ENCODE measurements around the gene NR2C2. TPM values are rescaled to one million over a fixed set of nuclear protein-coding genes. Genes with fewer than 3 reads are reported as not detected.

Gene NR2C2
- total and polyA plus RNA-seq, 10 of the 15 experiments (the other 5 are each of a cell fraction or from before 2014, with no cell fraction given) = 2.7 to 30.3 (median 18.3) TPM

DNA sequence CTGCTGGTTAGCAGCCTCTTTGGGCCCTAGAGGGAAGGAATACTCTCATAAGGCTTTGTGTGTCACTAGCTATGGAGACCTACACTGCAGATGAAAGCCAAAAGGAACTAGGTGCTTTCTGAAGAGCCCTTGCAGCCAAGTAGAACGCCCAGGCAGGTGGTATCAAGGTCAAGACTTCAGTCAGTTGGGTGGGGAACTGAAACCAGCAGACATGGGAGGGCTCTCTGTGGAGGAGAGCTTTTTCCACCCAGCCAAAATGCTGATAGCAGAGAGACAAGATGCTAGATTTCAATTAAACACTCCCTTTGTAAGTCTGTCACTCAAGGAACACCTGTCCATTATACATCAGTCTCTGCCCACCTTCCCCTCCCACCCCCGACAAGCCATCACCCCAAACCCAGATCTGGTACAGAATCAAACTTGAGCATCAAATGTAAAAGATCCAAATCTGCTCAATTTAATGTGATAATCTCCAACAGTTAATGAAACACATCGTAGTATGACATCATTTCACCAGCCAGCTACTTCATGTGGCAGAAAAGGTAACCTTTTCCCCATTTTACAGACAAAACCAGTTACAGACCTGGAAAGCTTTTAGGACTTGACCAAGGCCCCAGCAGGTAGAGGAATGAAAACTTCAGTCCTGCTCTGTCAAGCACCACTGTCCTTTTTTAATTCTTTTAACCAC, 103.2 kb downstream of the NR2C2 start (continued):
- TF ChIP-seq ZBTB40 (IDR thresholded peaks at IDR 0.05; ENCODE audit: borderline replicate concordance) (no peak), ATF7 (IDR thresholded peaks at IDR 0.05; ENCODE audit: low read depth) (peak; percentile 79), CBX3 (IDR thresholded peaks at IDR 0.05; ENCODE audit: borderline replicate concordance, low read depth) (no peak), NFYA (IDR thresholded peaks at IDR 0.05; ENCODE audit: borderline replicate concordance, low read depth, low read length) (no peak), MTA2 (IDR thresholded peaks at IDR 0.05; ENCODE audit: low read depth) (peak; percentile 71), RUNX3 (IDR thresholded peaks at IDR 0.05; ENCODE audit: low read length) (peak; percentile 62), RCOR1 (conservative IDR thresholded peaks at IDR 0.05; ENCODE audit: low read depth, low read length) (no peak), REST (IDR thresholded peaks at IDR 0.05; ENCODE audit: low read depth, low read length) (no peak), TAF1 (IDR thresholded peaks at IDR 0.05; ENCODE audit: borderline replicate concordance, low read depth, low read length) (no peak), EZH2 (IDR thresholded peaks at IDR 0.05; ENCODE audit: borderline replicate concordance, control insufficient read depth, low read depth, low read length) (no peak), ETV6 (conservative IDR thresholded peaks at IDR 0.05 in 1 of 2, IDR thresholded peaks at IDR 0.05 in 1 of 2; ENCODE audit: borderline replicate concordance in 1 of 2, low read depth in 1 of 2) (0 out of 4 replicates have a peak, but pooled peaks of 1 of the 2 experiments have one; percentile 49), KDM1A (IDR thresholded peaks at IDR 0.05; ENCODE audit: borderline replicate concordance) (no peak), EP300 (IDR thresholded peaks at IDR 0.05; ENCODE audit: borderline replicate concordance in 1 of 2, control insufficient read depth in 1 of 2, low read depth in 2 of 2, low read length in 2 of 2) (peak in 1 of 2 experiments; percentile 83; a peak in 2 of 4 replicates), CREM (IDR thresholded peaks at IDR 0.05; ENCODE audit: low read depth) (peak; percentile 70)
- TF ChIP-seq, protein P1, sequence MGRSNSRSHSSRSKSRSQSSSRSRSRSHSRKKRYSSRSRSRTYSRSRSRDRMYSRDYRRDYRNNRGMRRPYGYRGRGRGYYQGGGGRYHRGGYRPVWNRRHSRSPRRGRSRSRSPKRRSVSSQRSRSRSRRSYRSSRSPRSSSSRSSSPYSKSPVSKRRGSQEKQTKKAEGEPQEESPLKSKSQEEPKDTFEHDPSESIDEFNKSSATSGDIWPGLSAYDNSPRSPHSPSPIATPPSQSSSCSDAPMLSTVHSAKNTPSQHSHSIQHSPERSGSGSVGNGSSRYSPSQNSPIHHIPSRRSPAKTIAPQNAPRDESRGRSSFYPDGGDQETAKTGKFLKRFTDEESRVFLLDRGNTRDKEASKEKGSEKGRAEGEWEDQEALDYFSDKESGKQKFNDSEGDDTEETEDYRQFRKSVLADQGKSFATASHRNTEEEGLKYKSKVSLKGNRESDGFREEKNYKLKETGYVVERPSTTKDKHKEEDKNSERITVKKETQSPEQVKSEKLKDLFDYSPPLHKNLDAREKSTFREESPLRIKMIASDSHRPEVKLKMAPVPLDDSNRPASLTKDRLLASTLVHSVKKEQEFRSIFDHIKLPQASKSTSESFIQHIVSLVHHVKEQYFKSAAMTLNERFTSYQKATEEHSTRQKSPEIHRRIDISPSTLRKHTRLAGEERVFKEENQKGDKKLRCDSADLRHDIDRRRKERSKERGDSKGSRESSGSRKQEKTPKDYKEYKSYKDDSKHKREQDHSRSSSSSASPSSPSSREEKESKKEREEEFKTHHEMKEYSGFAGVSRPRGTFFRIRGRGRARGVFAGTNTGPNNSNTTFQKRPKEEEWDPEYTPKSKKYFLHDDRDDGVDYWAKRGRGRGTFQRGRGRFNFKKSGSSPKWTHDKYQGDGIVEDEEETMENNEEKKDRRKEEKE (IDR thresholded peaks at IDR 0.05) = no peak
